ENCODE measurements around the gene CGRRF1.

CGRRF1 gene

DNA sequence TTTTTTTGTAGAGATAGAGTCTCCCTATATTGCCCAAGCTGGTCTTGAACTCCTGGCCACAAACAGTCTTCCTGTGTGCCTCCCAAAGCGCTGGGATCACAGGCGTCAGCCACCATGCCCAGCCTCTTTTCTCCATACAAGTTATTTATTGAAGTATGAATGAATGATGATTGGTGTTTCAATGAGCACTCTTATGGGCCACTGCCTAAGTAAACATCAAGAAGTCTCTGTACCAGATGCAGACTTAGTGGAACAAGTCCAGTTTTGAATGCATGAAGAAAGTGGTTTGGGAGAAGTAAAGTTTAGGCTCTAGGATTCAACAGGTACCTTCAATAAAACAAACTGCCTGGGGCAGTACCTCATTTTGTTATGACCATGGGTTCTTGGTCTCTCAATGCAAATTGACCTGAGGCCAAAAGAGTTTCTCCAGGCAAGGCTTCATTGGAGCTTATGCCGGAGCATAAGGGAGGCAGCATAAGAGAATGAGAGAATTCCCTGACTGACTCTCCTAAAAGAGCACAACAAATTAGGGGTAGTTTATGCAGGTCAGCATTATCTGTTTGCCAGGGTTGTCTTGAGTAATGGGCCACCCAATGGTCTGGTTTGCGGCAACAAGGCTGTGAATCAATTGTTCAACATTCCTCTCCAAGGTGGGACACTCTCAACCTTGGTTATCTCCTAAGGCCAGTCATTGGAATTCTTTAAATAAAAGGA, 19.8 kb upstream of the CGRRF1 start:
- DNase-seq (ENCODE audit: low spot score): no peak

DNA sequence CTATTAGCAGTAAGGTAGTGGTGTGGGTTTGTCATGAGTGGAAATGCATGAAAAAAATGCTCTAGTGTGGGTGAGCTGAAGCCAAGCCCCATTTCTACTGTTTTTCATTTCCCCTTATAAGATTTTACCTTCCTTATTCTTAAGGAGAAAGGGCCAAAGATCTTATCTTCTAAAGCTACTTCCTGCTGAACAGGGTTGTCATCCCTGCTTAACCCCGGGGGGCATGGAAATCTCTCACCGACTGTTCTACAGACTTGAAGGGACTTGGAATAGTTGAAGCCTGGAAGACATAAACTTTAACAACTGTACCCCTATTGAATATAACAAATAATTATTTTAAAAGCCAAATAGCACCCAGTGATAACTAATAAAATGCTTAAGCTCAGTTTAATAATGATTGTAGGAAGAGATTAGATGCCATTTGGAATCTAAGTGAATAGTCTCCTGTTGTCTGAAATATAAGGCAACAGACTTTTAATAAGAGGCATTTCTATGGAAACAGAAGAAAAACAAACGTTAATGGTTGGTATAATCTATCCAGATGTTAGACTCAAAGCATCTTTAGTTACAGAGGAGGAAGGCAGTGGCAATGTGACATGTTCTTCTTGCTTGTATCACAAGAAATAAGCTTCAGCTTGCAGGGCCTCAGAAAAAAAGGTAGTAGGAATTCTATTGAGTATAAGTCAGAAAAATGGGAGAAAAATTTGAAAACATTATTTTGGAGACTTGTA, 19.1 kb upstream of the CGRRF1 start:
- DNase-seq (ENCODE audit: low spot score): no peak

- DNase-seq (ENCODE audit: low spot score): no peak
Measured at GRCh38 chr14:54493293-54493692, 16.4 kb upstream of the CGRRF1 start.

- no peak for DNase-seq (ENCODE audit: low spot score)
Measured at GRCh38 chr14:54497224-54497623, 12.5 kb upstream of the CGRRF1 start.

- DNase-seq (ENCODE audit: low spot score): no peak
Measured at GRCh38 chr14:54498095-54498531, 11.6 kb upstream of the CGRRF1 start.

DNA sequence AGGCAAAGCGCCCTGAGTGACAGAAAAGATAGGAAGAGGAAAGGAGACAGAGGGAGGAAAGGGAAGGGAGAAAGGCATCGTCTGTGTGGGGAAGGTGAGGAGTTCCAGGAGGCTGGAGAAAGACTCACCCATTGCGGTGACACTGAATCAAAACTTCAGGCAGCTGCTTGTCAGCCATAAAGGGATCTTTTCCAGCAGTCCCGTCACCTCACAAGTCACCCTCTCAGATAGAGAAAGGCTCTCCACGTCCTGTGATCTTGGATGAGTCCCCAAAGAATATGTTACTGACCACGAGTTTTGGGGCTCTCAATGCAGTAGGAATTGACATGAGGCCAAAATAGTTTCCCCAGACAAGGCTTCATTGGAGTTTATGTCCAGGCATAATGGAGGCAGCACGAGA, 11.1 kb upstream of the CGRRF1 start:
- DNase-seq (ENCODE audit: low spot score): no peak

DNA sequence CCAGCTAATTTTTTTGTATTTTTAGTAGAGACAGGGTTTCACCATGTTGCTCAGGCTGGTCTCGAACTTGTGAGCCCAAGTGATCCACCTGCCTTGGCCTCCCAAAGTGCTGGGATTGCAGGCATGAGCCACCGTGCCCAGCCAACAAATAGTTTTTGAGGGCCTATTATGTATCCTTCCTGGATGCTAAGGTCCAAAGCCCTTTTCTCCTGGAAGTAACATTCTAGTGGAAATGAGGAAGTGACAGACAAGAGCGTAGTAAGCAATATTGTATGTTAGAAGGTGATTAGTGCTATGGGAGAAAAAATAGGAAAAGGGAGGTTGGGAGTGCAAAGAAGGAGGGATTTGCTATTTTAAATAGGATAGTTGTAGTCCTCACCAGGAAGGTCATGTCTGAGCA, 9.0 kb upstream of the CGRRF1 start:
- no peak for DNase-seq (ENCODE audit: low spot score)

DNA sequence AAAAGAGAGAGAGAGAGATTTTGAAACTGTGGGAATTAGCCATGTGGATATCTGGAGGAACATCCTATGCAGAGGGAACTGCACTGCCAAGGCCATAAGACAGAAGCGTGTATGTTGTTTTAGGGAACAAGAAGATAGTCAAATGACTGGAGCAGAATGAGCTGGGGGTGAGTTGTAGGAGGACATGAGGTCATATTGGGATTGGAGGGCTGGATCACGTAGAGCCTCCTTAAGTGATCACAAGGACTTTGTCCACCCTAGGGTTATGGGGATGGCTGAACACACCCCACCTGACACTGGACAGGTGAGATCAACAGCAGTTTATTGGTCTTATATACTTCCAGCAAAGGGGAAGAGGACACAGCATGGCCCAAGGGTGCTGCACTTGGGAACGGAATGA, 8.2 kb upstream of the CGRRF1 start:
- no peak for DNase-seq (ENCODE audit: low spot score)

DNA sequence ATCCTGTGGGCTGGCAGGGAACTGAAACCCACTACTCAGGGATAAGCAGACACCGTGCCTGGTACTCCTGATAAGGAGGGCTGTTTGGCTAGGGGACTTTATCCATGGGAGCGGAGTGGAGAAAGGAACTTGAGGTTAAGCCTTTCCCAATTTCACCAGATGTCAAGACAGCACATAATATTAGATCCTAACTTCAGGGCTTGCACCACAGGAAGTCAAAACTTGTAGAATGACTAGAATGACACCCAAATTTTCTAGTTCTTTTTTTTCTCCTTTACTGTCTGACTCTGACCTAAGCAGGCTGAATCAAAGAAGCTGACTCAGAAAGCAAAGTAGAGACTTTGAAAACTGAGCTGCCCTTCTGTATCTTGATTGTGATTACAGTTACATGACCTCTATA, 7.1 kb upstream of the CGRRF1 start:
- no peak for DNase-seq (ENCODE audit: low spot score)

- no peak for DNase-seq (ENCODE audit: low spot score)
Measured at GRCh38 chr14:54503486-54503885, 6.2 kb upstream of the CGRRF1 start.

DNA sequence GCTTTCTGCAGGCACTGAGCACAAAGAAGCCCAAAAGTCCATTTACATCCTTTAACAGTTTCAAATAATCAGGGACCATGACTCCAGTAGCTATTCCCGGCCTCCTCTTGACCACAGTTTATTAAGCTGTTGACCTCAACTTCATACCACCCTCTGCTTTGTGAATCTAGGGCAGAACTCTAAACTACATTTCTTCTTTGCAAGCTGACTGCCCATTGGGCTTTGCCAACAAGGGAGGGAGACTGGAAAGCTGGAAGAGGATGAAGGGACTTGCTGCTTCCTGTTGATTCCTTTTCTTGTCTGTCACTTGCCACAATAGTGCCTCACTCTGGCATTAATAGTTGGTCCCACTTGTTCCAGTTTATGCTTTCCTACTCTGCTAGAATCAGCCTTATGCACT, 2.7 kb downstream of the CGRRF1 start:
- no peak for DNase-seq (ENCODE audit: low spot score)

DNA sequence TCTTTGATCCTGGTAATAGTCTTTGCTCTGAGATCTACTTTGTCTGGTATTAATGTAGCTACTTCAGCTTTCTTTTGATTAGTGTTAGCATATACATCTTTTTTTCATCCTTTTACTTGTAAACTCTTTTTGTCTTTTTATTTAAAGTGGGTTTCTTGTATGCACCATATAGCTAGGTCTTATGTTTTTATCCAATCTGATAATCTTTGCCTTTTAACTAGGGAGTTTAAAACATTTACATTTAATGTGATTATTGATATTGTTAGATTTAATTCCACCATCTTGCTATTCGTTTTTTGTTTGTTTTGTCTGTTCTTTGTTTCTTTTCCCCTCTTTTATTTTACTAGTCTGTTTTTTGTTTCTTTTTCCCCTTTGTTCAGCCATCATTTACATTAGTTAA, 6.0 kb downstream of the CGRRF1 start:
- DNase-seq (ENCODE audit: low spot score): no peak

DNA sequence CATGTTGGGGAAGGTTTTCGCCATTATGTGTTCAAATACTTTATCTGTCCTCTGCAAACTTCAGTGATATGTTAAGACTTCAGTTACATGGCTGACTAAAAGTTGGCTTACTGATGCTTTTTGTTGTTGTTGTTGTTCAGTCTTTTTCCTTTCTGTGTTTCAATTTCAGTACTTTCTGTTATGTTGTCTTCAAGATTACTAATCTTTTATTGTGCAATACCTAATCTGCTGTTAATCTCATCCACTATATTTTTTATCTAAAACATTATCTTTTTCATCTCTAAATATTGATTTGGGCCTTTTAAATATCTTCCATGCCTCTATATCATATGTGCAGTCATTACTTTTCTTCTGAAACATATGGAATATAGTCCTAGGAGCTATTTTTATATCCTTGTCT, 7.0 kb downstream of the CGRRF1 start:
- no peak for DNase-seq (ENCODE audit: low spot score)

- DNase-seq (ENCODE audit: low spot score): no peak
Measured at GRCh38 chr14:54524410-54524809, 14.7 kb downstream of the CGRRF1 start.

DNA sequence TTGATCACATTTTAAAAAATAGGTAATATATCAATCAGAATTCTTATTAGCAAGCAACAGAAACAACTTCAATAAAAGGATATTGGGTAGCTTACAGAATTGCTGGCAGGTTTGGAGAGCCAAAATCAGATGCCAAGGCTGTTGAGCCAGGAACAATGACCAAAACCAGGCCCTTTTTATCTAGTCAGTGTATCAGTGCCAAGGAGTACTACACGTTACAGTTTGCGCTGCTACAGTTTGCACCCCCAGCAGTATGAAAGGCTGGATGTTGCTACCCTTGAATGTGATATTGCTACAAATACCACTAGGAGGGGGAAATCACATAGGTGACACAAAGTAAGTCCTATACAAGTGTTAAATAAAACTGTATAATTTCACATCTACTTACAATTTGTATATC, 19.3 kb downstream of the CGRRF1 start:
- DNase-seq (ENCODE audit: low spot score): no peak

DNA sequence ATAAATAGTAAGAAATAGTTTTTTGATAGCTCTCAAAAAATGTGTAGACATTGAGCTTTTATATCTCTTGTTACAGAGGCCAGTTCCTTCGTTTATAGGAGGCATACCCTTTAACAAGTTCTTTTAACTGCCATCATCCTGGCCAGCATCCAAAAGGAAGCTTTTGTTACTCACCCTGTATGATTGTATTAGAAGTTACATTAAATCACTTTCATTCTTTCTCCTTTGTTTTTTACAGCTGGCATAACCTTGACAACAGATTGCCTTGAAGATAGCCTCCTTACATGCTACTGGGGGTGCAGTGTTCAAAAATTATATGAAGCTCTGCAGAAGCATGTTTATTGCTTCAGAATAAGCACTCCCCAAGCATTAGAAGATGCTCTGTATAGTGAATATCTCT, 20.1 kb downstream of the CGRRF1 start:
- no peak for DNase-seq (ENCODE audit: low spot score)

- DNase-seq (ENCODE audit: low spot score): no peak
Measured at GRCh38 chr14:54532111-54533012, 22.7 kb downstream of the CGRRF1 start.

GRCh38 chr14:54533100-54533499, 23.4 kb downstream of the CGRRF1 start:
- DNase-seq (ENCODE audit: low spot score): no peak

GRCh38 chr14:54535126-54535525, 25.4 kb downstream of the CGRRF1 start:
- DNase-seq (ENCODE audit: low spot score): no peak

DNA sequence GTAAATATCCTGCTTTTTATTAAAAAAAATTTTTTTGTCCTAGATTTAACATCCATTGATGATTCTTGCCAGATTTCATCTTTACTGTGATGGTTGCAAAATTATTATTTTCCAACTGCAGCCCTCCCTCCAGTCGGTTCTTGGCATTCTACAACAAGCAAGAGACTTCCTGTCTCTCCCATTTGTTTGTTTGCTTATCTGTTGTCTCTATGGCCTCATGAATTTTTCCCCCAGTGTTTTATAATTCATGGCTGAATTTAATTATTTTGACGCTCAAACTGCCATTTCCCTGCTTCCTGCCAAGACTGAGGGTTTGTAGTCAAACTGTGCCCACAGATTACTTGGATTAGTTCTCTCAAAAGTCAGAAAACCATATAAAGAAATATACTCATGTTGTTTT, 25.9 kb downstream of the CGRRF1 start:
- no peak for DNase-seq (ENCODE audit: low spot score)

DNA sequence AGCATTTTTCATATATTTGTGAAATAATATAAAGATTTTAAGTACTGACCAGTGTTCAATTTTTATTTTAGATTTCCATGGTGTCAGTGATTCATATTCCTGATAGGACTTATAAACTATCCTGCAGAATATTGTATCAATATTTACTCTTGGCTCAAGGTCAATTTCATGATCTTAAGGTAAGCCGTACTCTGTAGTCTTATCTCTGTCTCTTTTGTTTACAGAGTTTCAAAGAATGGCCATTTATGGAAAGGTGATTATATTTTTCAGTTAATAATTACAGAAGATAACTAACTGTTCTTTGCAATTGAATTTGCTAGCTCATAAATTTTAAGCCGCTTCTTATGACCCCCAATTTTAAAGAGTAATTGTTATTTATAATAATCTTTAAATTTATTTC, 27.9 kb downstream of the CGRRF1 start:
- no peak for DNase-seq (ENCODE audit: low spot score)

DNA sequence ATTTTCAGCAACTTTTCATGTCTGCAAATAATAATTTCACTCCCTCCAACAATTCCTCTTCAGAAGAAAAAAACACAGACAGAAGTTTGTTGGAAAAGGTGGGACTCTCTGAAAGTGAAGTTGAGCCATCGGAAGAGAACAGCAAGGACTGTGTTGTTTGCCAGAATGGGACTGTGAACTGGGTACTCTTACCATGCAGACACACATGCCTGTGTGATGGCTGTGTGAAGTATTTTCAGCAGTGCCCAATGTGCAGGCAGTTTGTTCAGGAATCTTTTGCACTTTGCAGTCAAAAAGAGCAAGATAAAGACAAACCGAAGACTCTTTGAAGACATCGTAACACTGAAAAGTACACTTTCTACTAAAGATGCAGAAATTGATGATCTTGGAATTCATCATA, 28.3 kb downstream of the CGRRF1 start:
- DNase-seq (ENCODE audit: low spot score): no peak

DNA sequence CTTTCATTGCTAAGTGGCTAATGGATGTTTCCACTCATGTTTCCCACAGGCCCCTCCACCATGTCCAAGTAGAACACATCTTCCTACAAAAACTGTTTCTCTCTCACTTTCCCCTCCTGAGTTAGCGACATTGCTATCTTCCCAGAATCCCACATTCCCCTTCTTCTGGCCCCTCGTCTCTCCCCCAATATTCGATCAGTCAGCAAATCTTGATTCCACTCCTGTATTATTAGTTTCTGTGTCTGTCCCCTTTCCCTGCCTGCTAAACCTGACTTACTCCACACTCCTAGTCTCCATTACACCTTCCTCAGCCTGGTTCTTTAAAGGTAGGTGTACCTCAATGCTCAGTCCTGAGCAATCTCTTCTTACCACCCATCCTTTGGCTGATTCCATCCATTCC, 37.9 kb downstream of the CGRRF1 start:
- DNase-seq (ENCODE audit: low spot score): no peak
